ENCODE measurements around the gene ANKRD45. TPM values are rescaled to one million over a fixed set of nuclear protein-coding genes. Genes with fewer than 3 reads are reported as not detected.

ANKRD45 gene
- total and polyA plus RNA-seq, 2 of the 13 experiments (the other 11 are each of a cell fraction or from before 2014, with no cell fraction given) = not detected

DNA sequence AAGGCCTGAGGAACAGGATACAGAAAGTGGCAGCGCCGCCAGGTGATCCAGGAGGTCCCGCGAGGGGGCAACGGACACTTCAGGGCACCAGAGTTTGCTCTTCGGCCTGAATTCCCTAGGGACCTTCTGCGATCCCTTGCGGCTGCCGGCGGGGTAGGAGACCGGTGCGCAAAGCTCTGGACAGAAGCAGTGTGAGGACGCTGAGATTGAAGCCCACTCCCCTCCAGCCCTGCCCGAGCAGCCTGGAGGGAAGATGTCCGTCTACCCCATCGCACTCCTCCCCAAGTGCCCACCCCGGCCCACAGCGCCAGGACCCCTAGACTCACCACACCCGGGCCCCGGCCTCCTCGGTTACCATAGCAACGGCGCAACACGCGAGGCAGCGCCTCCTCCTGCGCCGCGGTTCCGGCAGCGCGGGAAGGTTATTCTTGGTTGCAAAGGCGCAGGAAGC lies at the start of gene ANKRD45 (continued):
- TF ChIP-seq, protein P1, sequence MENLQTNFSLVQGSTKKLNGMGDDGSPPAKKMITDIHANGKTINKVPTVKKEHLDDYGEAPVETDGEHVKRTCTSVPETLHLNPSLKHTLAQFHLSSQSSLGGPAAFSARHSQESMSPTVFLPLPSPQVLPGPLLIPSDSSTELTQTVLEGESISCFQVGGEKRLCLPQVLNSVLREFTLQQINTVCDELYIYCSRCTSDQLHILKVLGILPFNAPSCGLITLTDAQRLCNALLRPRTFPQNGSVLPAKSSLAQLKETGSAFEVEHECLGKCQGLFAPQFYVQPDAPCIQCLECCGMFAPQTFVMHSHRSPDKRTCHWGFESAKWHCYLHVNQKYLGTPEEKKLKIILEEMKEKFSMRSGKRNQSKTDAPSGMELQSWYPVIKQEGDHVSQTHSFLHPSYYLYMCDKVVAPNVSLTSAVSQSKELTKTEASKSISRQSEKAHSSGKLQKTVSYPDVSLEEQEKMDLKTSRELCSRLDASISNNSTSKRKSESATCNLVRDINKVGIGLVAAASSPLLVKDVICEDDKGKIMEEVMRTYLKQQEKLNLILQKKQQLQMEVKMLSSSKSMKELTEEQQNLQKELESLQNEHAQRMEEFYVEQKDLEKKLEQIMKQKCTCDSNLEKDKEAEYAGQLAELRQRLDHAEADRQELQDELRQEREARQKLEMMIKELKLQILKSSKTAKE (CRISPR knock-in tag; IDR thresholded peaks at IDR 0.05; ENCODE audit: borderline replicate concordance) = no peak
- TF ChIP-seq HNRNPLL (IDR thresholded peaks at IDR 0.05; ENCODE audit: low read depth, low read length, poor library complexity, severe bottlenecking) = peak; percentile 69

DNA sequence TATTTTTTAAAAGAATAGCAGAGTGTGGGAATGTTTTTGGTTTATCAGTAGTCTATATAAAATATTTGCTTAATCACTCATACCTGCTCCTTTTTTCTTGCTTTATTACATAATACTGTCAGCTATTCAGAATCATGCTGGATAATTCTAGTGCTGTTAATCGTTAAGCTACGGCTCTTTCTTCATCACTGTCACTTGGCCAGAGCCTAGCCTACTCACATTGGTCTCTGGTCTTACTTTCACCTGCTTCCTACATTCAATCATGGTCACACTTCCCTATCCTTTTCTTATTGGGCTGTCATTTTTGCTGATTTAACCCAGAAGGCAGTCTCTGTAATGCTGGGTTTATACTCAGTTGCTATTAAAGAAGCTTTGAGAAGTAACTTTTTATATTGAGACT lies 47.6 kb upstream of the ANKRD45 start:
- CTCF ChIA-PET (ENCODE audit: low intra/inter-chr PET ratio, low total read pairs) = no interaction called here
- intact Hi-C loops (cut with micrococcal nuclease; ENCODE audit: unreplicated experiment) (loop anchor here (10.0 kb wide), 2 partner anchors 292 to 972 kb away; no protein-coding TSS in a partner anchor), in situ Hi-C loops (cut with HindIII; ENCODE audit: extremely low pct_ligation_motif_present, low pct_unique_long_range_greater_than_20kb) (loop anchor here (10.0 kb wide), 1 partner anchor 108 kb away; the partner anchor contains the start of genes CENPL and DARS2)
- peak; percentile 39 for DNase-seq (ENCODE audit: low spot score)
- Histone ChIP-seq H3K9ac (ENCODE audit: insufficient read depth, low read depth, low read length) (no peak overlapping the region), H3K27ac (ENCODE audit: extremely low read length, insufficient read depth, low read length) (no peak overlapping the region), H3K4me3 (replicated peaks in 1 of 3; ENCODE audit: insufficient read depth in 1 of 3, low read depth in 2 of 3, low read length in 3 of 3) (no peak overlapping the region; a peak in 1 of 6 replicates), H4K20me1 (ENCODE audit: insufficient read depth, low read length) (no peaks in the 10 kb centered on the region), H3K4me1 (ENCODE audit: insufficient read depth, low read length) (peaks cover 15% of the 10 kb centered on the region), H3K79me2 (ENCODE audit: insufficient read depth, low read length) (peaks cover 21% of the 10 kb centered on the region), H3K27me3 (ENCODE audit: control insufficient read depth in 1 of 2, insufficient read depth in 2 of 2, low read length in 2 of 2) (no peaks in the 10 kb centered on the region; a peak in 1 of 5 replicates), H3K9me3 (ENCODE audit: low read length) (no peaks in the 10 kb centered on the region), H3K4me2 (ENCODE audit: low read depth, low read length) (peak overlapping the region; percentile 87; the same call in 1 of the 2 replicates), H2AFZ (ENCODE audit: low read length) (no peak overlapping the region), H3K36me3 (replicated peaks in 1 of 2; ENCODE audit: control insufficient read depth in 1 of 2, insufficient read depth in 2 of 2, low read length in 2 of 2) (0 out of 5 replicates have a peak, but pooled peaks cover 0 to 3% of the 10 kb centered on the region in 2 experiments)
- no peak for ATAC-seq
- BruUV-seq (replicated peaks) = no TSS peak
- TF ChIP-seq, protein P2, sequence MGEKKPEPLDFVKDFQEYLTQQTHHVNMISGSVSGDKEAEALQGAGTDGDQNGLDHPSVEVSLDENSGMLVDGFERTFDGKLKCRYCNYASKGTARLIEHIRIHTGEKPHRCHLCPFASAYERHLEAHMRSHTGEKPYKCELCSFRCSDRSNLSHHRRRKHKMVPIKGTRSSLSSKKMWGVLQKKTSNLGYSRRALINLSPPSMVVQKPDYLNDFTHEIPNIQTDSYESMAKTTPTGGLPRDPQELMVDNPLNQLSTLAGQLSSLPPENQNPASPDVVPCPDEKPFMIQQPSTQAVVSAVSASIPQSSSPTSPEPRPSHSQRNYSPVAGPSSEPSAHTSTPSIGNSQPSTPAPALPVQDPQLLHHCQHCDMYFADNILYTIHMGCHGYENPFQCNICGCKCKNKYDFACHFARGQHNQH (CRISPR knock-in tag; IDR thresholded peaks at IDR 0.05) = no peak
- TF ChIP-seq, protein P3, sequence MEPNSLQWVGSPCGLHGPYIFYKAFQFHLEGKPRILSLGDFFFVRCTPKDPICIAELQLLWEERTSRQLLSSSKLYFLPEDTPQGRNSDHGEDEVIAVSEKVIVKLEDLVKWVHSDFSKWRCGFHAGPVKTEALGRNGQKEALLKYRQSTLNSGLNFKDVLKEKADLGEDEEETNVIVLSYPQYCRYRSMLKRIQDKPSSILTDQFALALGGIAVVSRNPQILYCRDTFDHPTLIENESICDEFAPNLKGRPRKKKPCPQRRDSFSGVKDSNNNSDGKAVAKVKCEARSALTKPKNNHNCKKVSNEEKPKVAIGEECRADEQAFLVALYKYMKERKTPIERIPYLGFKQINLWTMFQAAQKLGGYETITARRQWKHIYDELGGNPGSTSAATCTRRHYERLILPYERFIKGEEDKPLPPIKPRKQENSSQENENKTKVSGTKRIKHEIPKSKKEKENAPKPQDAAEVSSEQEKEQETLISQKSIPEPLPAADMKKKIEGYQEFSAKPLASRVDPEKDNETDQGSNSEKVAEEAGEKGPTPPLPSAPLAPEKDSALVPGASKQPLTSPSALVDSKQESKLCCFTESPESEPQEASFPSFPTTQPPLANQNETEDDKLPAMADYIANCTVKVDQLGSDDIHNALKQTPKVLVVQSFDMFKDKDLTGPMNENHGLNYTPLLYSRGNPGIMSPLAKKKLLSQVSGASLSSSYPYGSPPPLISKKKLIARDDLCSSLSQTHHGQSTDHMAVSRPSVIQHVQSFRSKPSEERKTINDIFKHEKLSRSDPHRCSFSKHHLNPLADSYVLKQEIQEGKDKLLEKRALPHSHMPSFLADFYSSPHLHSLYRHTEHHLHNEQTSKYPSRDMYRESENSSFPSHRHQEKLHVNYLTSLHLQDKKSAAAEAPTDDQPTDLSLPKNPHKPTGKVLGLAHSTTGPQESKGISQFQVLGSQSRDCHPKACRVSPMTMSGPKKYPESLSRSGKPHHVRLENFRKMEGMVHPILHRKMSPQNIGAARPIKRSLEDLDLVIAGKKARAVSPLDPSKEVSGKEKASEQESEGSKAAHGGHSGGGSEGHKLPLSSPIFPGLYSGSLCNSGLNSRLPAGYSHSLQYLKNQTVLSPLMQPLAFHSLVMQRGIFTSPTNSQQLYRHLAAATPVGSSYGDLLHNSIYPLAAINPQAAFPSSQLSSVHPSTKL (CRISPR knock-in tag; IDR thresholded peaks at IDR 0.05) = 0 out of 2 replicates have a peak, but pooled peaks have one; percentile 13
- TF ChIP-seq SAP130 (CRISPR knock-in tag; IDR thresholded peaks at IDR 0.05; ENCODE audit: low read depth) (0 out of 2 replicates have a peak, but pooled peaks have one; percentile 20), ZFP82 (CRISPR knock-in tag; IDR thresholded peaks at IDR 0.05; ENCODE audit: borderline replicate concordance) (no peak), GABPA (IDR thresholded peaks at IDR 0.05; ENCODE audit: low read depth, low read length) (no peak), GABPA (CRISPR knock-in tag; IDR thresholded peaks at IDR 0.05; ENCODE audit: low read depth) (0 out of 2 replicates have a peak, but pooled peaks have one; percentile 20), CEBPB (IDR thresholded peaks at IDR 0.05; ENCODE audit: borderline replicate concordance, low read depth, low read length) (peak; percentile 46; the same call in 1 of the 2 replicates), ZBTB21 (CRISPR knock-in tag; IDR thresholded peaks at IDR 0.05) (no peak)
- TF ChIP-seq, protein P4, sequence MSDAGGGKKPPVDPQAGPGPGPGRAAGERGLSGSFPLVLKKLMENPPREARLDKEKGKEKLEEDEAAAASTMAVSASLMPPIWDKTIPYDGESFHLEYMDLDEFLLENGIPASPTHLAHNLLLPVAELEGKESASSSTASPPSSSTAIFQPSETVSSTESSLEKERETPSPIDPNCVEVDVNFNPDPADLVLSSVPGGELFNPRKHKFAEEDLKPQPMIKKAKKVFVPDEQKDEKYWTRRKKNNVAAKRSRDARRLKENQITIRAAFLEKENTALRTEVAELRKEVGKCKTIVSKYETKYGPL (CRISPR knock-in tag; IDR thresholded peaks at IDR 0.05) = 0 out of 2 replicates have a peak, but pooled peaks have one; percentile 12
- 17% methylated on average over 2 of the region's 2 CpGs for WGBS (ENCODE audit: low lambda C conversion rate)
- POLR2A ChIA-PET = interaction anchor here (1.4 kb wide), 1 partner anchor 151 kb away, joined by 4 read pairs; the partner anchor contains the start of gene ZBTB37
- FAIRE-seq = no peak
